ENCODE results near the gene C14orf180. TPM values are rescaled to one million over a fixed set of nuclear protein-coding genes. Genes with fewer than 3 reads are reported as not detected.

C14orf180 gene
- polyA plus RNA-seq, 1 donor: 9.4 TPM

GRCh38 chr14:104550340-104550860 lies 29.2 kb upstream of the C14orf180 start:
- no peak for DNase-seq (ENCODE audit: low read depth)

- DNase-seq (ENCODE audit: low read depth): no peak
Measured at GRCh38 chr14:104550861-104551728, 28.5 kb upstream of the C14orf180 start.

- DNase-seq (ENCODE audit: low read depth): no peak
Measured at GRCh38 chr14:104551851-104552737, 27.5 kb upstream of the C14orf180 start.

- DNase-seq (ENCODE audit: low read depth): no peak
Measured at GRCh38 chr14:104552738-104553125, 26.8 kb upstream of the C14orf180 start.

GRCh38 chr14:104553166-104554087 lies 26.1 kb upstream of the C14orf180 start:
- no peak for DNase-seq (ENCODE audit: low read depth)

- DNase-seq (ENCODE audit: low read depth): no peak
Measured at GRCh38 chr14:104554088-104554607, 25.4 kb upstream of the C14orf180 start.

- DNase-seq (ENCODE audit: low read depth): no peak
Measured at GRCh38 chr14:104554608-104555429, 24.7 kb upstream of the C14orf180 start.

- no peak for DNase-seq (ENCODE audit: low read depth)
Measured at GRCh38 chr14:104555430-104556255, 23.9 kb upstream of the C14orf180 start.

- DNase-seq (ENCODE audit: low read depth): no peak
Measured at GRCh38 chr14:104556256-104557021, 23.1 kb upstream of the C14orf180 start.

GRCh38 chr14:104557086-104557485 lies 22.5 kb upstream of the C14orf180 start:
- no peak for DNase-seq (ENCODE audit: low read depth)

GRCh38 chr14:104557766-104558165 lies 21.8 kb upstream of the C14orf180 start:
- DNase-seq (ENCODE audit: low read depth): no peak

GRCh38 chr14:104558231-104559027 lies 21.1 kb upstream of the C14orf180 start:
- DNase-seq (ENCODE audit: low read depth): no peak

GRCh38 chr14:104559028-104559803 lies 20.3 kb upstream of the C14orf180 start:
- no peak for DNase-seq (ENCODE audit: low read depth)

GRCh38 chr14:104559804-104560585 lies 19.6 kb upstream of the C14orf180 start:
- DNase-seq (ENCODE audit: low read depth): no peak

GRCh38 chr14:104560586-104560945 lies 19.0 kb upstream of the C14orf180 start:
- no peak for DNase-seq (ENCODE audit: low read depth)

GRCh38 chr14:104561124-104561557 lies 18.4 kb upstream of the C14orf180 start:
- DNase-seq (ENCODE audit: low read depth): no peak
